Activated T-helper 2 cell treated with anti-CD3 and anti-CD28 coated beads, Interferon-gamma antibody, Interleukin-2, Interleukin-4, amounts not matched to agents 10 μg/mL and 5 μg/mL and 100 μg/mL, durations not matched to agents 14 hours and 24 hours and 36 hours (primary cell): Measurements from ENCODE around the gene PCBP1. TPM values are rescaled to one million over a fixed set of nuclear protein-coding genes. Genes with fewer than 3 reads are reported as not detected.
"Not testable (repeated sequence)": the region's sequence is repeated elsewhere in the genome, so short reads cannot be mapped to it uniquely, and the experiment has no call there.

Experiments used
- DNase-seq: peaks from one replicate; pipeline ENCODE4 v3.0.0; 2021; ENCODE audit warnings: low spot score
- H3K27ac Mint-ChIP-seq: one replicate; pipeline ENCODE4 v1.8.0; 2021; ENCODE audit warnings: mixed read lengths
- H3K27me3 Mint-ChIP-seq: one replicate; pipeline ENCODE4 v1.8.0; 2021; ENCODE audit warnings: low read depth, mixed read lengths
- H3K36me3 Mint-ChIP-seq: one replicate; pipeline ENCODE4 v1.8.0; 2021; ENCODE audit warnings: low read depth, mixed read lengths
- H3K4me1 Mint-ChIP-seq: one replicate; pipeline ENCODE4 v1.8.0; 2021; ENCODE audit warnings: low read depth, mixed read lengths
- H3K4me3 Mint-ChIP-seq: one replicate; pipeline ENCODE4 v1.8.0; 2021; ENCODE audit warnings: low read depth, mild to moderate bottlenecking, moderate library complexity, mixed read lengths
- H3K9me3 Mint-ChIP-seq: one replicate; pipeline ENCODE4 v1.8.0; 2021; ENCODE audit warnings: mixed read lengths
- intact Hi-C: fragments of 100-400 bp; cut with micrococcal nuclease; formaldehyde crosslinking; loops from one replicate; pipeline ENCODE4 v1.15.1; 2023
- total RNA-seq: library from RNA; stranded (reverse); gene quantifications from 2 replicates; pipeline ENCODE4 v1.2.3, GENCODE V29; 2022

Gene PCBP1
- total RNA-seq, 1 donor from 2014 or later = 433 TPM

GRCh38 chr2:70110397-70110796 lies 23.1 kb downstream of the PCBP1 start:
- H3K27ac Mint-ChIP-seq, H3K36me3 Mint-ChIP-seq, DNase-seq, H3K27me3 Mint-ChIP-seq, H3K4me3 Mint-ChIP-seq, H3K9me3 Mint-ChIP-seq, intact Hi-C loops: not testable (repeated sequence)
- H3K4me1 Mint-ChIP-seq = peaks cover 41% of the 10 kb centered on the region

- Mint-ChIP-seq H3K4me1 (peaks cover 39% of the 10 kb centered on the region), H3K4me3 (no peak overlapping the region), H3K27me3 (no peaks in the 10 kb centered on the region), H3K36me3 (peaks cover 3% of the 10 kb centered on the region), H3K27ac (no peak overlapping the region), H3K9me3 (no peaks in the 10 kb centered on the region)
- DNase-seq = no peak
- intact Hi-C loops = no loop called here
Measured at GRCh38 chr2:70111752-70112591, 24.7 kb downstream of the PCBP1 start.

GRCh38 chr2:70113359-70114070 lies 26.2 kb downstream of the PCBP1 start:
- Mint-ChIP-seq H3K4me3 (no peak overlapping the region), H3K4me1 (peaks cover 29% of the 10 kb centered on the region), H3K27me3 (no peaks in the 10 kb centered on the region)

GRCh38 chr2:70115646-70116442 lies 28.6 kb downstream of the PCBP1 start:
- no peak overlapping the region for H3K4me3 Mint-ChIP-seq

More at GRCh38 chr2:70113359-70114070, 26.2 kb downstream of the PCBP1 start:
- DNase-seq = no peak
- Mint-ChIP-seq H3K27ac (no peak overlapping the region), H3K36me3 (no peaks in the 10 kb centered on the region), H3K9me3 (no peaks in the 10 kb centered on the region)
- intact Hi-C loops = no loop called here

GRCh38 chr2:70116936-70117552 lies 29.8 kb downstream of the PCBP1 start:
- Mint-ChIP-seq H3K4me3 (no peak overlapping the region), H3K27ac (no peak overlapping the region), H3K4me1 (peaks cover 24% of the 10 kb centered on the region), H3K27me3 (no peaks in the 10 kb centered on the region), H3K36me3 (no peaks in the 10 kb centered on the region), H3K9me3 (no peaks in the 10 kb centered on the region)
- DNase-seq = no peak
- intact Hi-C loops = no loop called here

More at GRCh38 chr2:70115646-70116442, 28.6 kb downstream of the PCBP1 start:
- Mint-ChIP-seq H3K27ac (no peak overlapping the region), H3K4me1 (peaks cover 23% of the 10 kb centered on the region), H3K36me3 (no peaks in the 10 kb centered on the region), H3K9me3 (no peaks in the 10 kb centered on the region), H3K27me3 (no peaks in the 10 kb centered on the region)
- intact Hi-C loops = no loop called here
- no peak for DNase-seq

- no peaks in the 10 kb centered on the region for H3K27me3 Mint-ChIP-seq
- H3K9me3 Mint-ChIP-seq = no peaks in the 10 kb centered on the region
- H3K4me1 Mint-ChIP-seq = peaks cover 36% of the 10 kb centered on the region
- no peak for DNase-seq
- no peaks in the 10 kb centered on the region for H3K36me3 Mint-ChIP-seq
- peak overlapping the region; percentile 23 for H3K27ac Mint-ChIP-seq
- no peak overlapping the region for H3K4me3 Mint-ChIP-seq
- intact Hi-C loops = no loop called here
Measured at GRCh38 chr2:70118798-70119454, 31.6 kb downstream of the PCBP1 start.

GRCh38 chr2:70121627-70122372 lies 34.5 kb downstream of the PCBP1 start:
- H3K4me3 Mint-ChIP-seq = no peak overlapping the region
- peaks cover 49% of the 10 kb centered on the region for H3K4me1 Mint-ChIP-seq
- DNase-seq = no peak
- intact Hi-C loops = no loop called here
- H3K36me3 Mint-ChIP-seq = no peaks in the 10 kb centered on the region
- H3K9me3 Mint-ChIP-seq = no peaks in the 10 kb centered on the region
- no peaks in the 10 kb centered on the region for H3K27me3 Mint-ChIP-seq
- peak overlapping the region; percentile 58 for H3K27ac Mint-ChIP-seq

- DNase-seq = no peak
- H3K27ac Mint-ChIP-seq = peak overlapping the region; percentile 98
- H3K9me3 Mint-ChIP-seq = no peaks in the 10 kb centered on the region
- intact Hi-C loops = no loop called here
- H3K27me3 Mint-ChIP-seq = no peaks in the 10 kb centered on the region
- peaks cover 50% of the 10 kb centered on the region for H3K4me1 Mint-ChIP-seq
- no peak overlapping the region for H3K4me3 Mint-ChIP-seq
- H3K36me3 Mint-ChIP-seq = no peaks in the 10 kb centered on the region
Measured at GRCh38 chr2:70122470-70122869, 35.2 kb downstream of the PCBP1 start.

GRCh38 chr2:70123051-70123828 lies 36.0 kb downstream of the PCBP1 start:
- peak overlapping the region; percentile 90 for H3K4me3 Mint-ChIP-seq
- H3K9me3 Mint-ChIP-seq = no peaks in the 10 kb centered on the region
- no peak for DNase-seq
- intact Hi-C loops = no loop called here
- H3K27ac Mint-ChIP-seq = peak overlapping the region; percentile 98
- no peaks in the 10 kb centered on the region for H3K36me3 Mint-ChIP-seq
- no peaks in the 10 kb centered on the region for H3K27me3 Mint-ChIP-seq
- H3K4me1 Mint-ChIP-seq = peaks cover 57% of the 10 kb centered on the region

- DNase-seq = no peak
- Mint-ChIP-seq H3K36me3 (no peaks in the 10 kb centered on the region), H3K9me3 (no peaks in the 10 kb centered on the region), H3K4me1 (peaks cover 58% of the 10 kb centered on the region), H3K27ac (peak overlapping the region; percentile 98), H3K4me3 (peak overlapping the region; percentile 90), H3K27me3 (no peaks in the 10 kb centered on the region)
- intact Hi-C loops = loop anchor here (1.0 to 2.0 kb wide), 5 partner anchors 10 to 36 kb away; partner anchors contain the start of gene PCBP1
Measured at GRCh38 chr2:70123829-70124116, 36.5 kb downstream of the PCBP1 start.

GRCh38 chr2:70124983-70125480 lies 37.8 kb downstream of the PCBP1 start:
- no peaks in the 10 kb centered on the region for H3K36me3 Mint-ChIP-seq
- peak; percentile 55 for DNase-seq
- H3K9me3 Mint-ChIP-seq = no peaks in the 10 kb centered on the region
- peaks cover 57% of the 10 kb centered on the region for H3K4me1 Mint-ChIP-seq
- H3K4me3 Mint-ChIP-seq = peak overlapping the region; percentile 90
- H3K27ac Mint-ChIP-seq = peak overlapping the region; percentile 98
- intact Hi-C loops = loop anchor here (1.0 to 2.0 kb wide), 5 partner anchors 8 to 38 kb away; partner anchors contain the start of gene PCBP1
- H3K27me3 Mint-ChIP-seq = no peaks in the 10 kb centered on the region
